ENCODE data around the gene PICALM. TPM values are rescaled to one million over a fixed set of nuclear protein-coding genes. Genes with fewer than 3 reads are reported as not detected.

Gene PICALM
- total RNA-seq, 1 donor from 2014 or later: 111 TPM

GRCh38 chr11:86103808-86104207 is 34.9 kb upstream of the PICALM start:
- no peak for DNase-seq (ENCODE audit: low read depth, low spot score)
- Mint-ChIP-seq H3K4me3 (no peak overlapping the region), H3K27me3 (ENCODE audit: low read depth) (no peaks in the 10 kb centered on the region), H3K27ac (ENCODE audit: unreplicated experiment) (no peak overlapping the region), H3K4me1 (no peaks in the 10 kb centered on the region), H3K9me3 (peaks cover 3% of the 10 kb centered on the region), H3K36me3 (ENCODE audit: low read depth) (peaks cover 8% of the 10 kb centered on the region)
- TF ChIP-seq CTCF (conservative IDR thresholded peaks at IDR 0.05): no peak

GRCh38 chr11:86101941-86102407 is 33.1 kb upstream of the PICALM start:
- Mint-ChIP-seq H3K27ac (ENCODE audit: unreplicated experiment) (no peak overlapping the region), H3K36me3 (ENCODE audit: low read depth) (no peaks in the 10 kb centered on the region), H3K4me3 (no peak overlapping the region), H3K9me3 (no peaks in the 10 kb centered on the region), H3K27me3 (ENCODE audit: low read depth) (no peaks in the 10 kb centered on the region), H3K4me1 (no peaks in the 10 kb centered on the region)
- no peak for TF ChIP-seq CTCF (conservative IDR thresholded peaks at IDR 0.05)
- no peak for DNase-seq (ENCODE audit: low read depth, low spot score)

GRCh38 chr11:86101493-86101892 is 32.6 kb upstream of the PICALM start:
- no peaks in the 10 kb centered on the region for H3K4me1 Mint-ChIP-seq
- DNase-seq (ENCODE audit: low read depth, low spot score): no peak
- H3K4me3 Mint-ChIP-seq: no peak overlapping the region
- H3K9me3 Mint-ChIP-seq: no peaks in the 10 kb centered on the region
- no peak for TF ChIP-seq CTCF (conservative IDR thresholded peaks at IDR 0.05)
- H3K27me3 Mint-ChIP-seq (ENCODE audit: low read depth): no peaks in the 10 kb centered on the region
- no peak overlapping the region for H3K27ac Mint-ChIP-seq (ENCODE audit: unreplicated experiment)
- no peaks in the 10 kb centered on the region for H3K36me3 Mint-ChIP-seq (ENCODE audit: low read depth)

GRCh38 chr11:86099874-86100273 is 31.0 kb upstream of the PICALM start:
- no peak for DNase-seq (ENCODE audit: low read depth, low spot score)
- Mint-ChIP-seq H3K27ac (ENCODE audit: unreplicated experiment) (no peak overlapping the region), H3K9me3 (no peaks in the 10 kb centered on the region), H3K4me3 (no peak overlapping the region), H3K4me1 (no peaks in the 10 kb centered on the region), H3K36me3 (ENCODE audit: low read depth) (no peaks in the 10 kb centered on the region), H3K27me3 (ENCODE audit: low read depth) (no peaks in the 10 kb centered on the region)
- no peak for TF ChIP-seq CTCF (conservative IDR thresholded peaks at IDR 0.05)

GRCh38 chr11:86097980-86098379 is 29.1 kb upstream of the PICALM start:
- Mint-ChIP-seq H3K27ac (ENCODE audit: unreplicated experiment) (no peak overlapping the region), H3K27me3 (ENCODE audit: low read depth) (no peaks in the 10 kb centered on the region), H3K36me3 (ENCODE audit: low read depth) (no peaks in the 10 kb centered on the region), H3K4me3 (no peak overlapping the region), H3K4me1 (no peaks in the 10 kb centered on the region), H3K9me3 (no peaks in the 10 kb centered on the region)
- no peak for TF ChIP-seq CTCF (conservative IDR thresholded peaks at IDR 0.05)
- no peak for DNase-seq (ENCODE audit: low read depth, low spot score)

- H3K27me3 Mint-ChIP-seq (ENCODE audit: low read depth): no peaks in the 10 kb centered on the region
Observed at GRCh38 chr11:86091566-86091965, 22.7 kb upstream of the PICALM start.

More at GRCh38 chr11:86091566-86091965, 22.7 kb upstream of the PICALM start:
- no peak for DNase-seq (ENCODE audit: low read depth, low spot score)
- TF ChIP-seq CTCF (conservative IDR thresholded peaks at IDR 0.05): no peak
- Mint-ChIP-seq H3K9me3 (no peaks in the 10 kb centered on the region), H3K27ac (ENCODE audit: unreplicated experiment) (no peak overlapping the region), H3K36me3 (ENCODE audit: low read depth) (no peaks in the 10 kb centered on the region), H3K4me3 (no peak overlapping the region), H3K4me1 (no peaks in the 10 kb centered on the region)
